Rectal smooth muscle tissue (tissue), 1 donor: Measurements from ENCODE around the gene AMACR.
A peak's percentile ranks its signal among the peaks of the same experiment; 100 is the strongest.
"Not testable (repeated sequence)": the region's sequence is repeated elsewhere in the genome, so short reads cannot be mapped to it uniquely, and the experiment has no call there.

Source experiments
- H3K27ac ChIP-seq: one replicate; pipeline ENCODE4 v1.7.0; 2013; ENCODE audit warnings: low read depth, low read length, inconsistent platforms
- H3K27me3 ChIP-seq: one replicate; pipeline ENCODE4 v1.7.0; 2013; ENCODE audit warnings: low read length; ENCODE audit not compliant: control insufficient read depth, insufficient read depth
- H3K36me3 ChIP-seq: one replicate; pipeline ENCODE4 v1.7.0; 2013; ENCODE audit warnings: low read length; ENCODE audit not compliant: control insufficient read depth, insufficient read depth
- H3K4me1 ChIP-seq: one replicate; pipeline ENCODE4 v1.7.0; 2013; ENCODE audit warnings: low read length; ENCODE audit not compliant: control insufficient read depth, insufficient read depth
- H3K4me3 ChIP-seq: one replicate; pipeline ENCODE4 v1.7.0; 2013; ENCODE audit warnings: low read length
- H3K9ac ChIP-seq: one replicate; pipeline ENCODE4 v1.7.0; 2013; ENCODE audit warnings: low read length

AMACR gene

DNA sequence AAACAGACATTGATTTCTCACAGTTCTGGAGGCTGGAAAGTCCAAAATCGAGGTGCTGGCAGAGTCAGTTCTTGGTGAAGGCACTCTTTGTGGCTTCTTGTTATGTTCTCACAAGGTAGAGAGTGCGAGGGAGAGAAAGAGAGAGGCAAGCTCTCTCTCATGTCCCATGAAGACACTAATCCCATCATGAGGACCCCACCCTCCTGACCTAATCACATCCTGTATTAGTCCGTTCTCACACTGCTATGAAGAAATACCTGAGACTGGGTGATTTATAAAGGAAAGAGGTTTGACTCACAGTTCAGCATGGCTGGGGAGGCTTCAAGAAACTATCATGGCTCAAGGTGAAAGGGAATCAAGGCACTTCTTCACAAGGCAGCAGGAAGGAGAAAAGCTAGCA is 5.7 kb upstream of the AMACR start:
- no peak overlapping the region for H3K9ac ChIP-seq
- peaks cover 7% of the 10 kb centered on the region for H3K4me1 ChIP-seq
- no peak overlapping the region for H3K27ac ChIP-seq
- H3K36me3 ChIP-seq: no peaks in the 10 kb centered on the region
- no peak overlapping the region for H3K4me3 ChIP-seq
- no peaks in the 10 kb centered on the region for H3K27me3 ChIP-seq

DNA sequence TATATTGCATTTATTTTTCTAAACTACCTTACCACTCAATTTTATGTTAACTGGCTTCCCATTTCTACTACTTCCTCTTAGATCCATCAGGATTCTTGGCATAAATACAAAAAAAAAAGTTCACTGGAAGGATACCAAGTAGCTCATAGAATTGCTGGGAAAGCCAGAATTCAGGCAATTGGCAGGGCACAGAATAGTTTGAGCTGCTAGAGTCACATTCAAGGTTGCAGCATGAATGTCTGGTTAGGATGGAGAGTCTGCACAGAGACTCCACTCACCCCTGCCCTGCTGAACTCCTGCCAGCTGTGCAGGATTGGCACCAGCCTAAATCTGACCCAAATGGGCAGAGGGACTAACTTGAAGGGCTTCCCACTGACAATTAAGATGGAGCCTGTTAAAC is 4.9 kb upstream of the AMACR start:
- Histone ChIP-seq H3K9ac (no peak overlapping the region), H3K27ac (no peak overlapping the region), H3K36me3 (no peaks in the 10 kb centered on the region), H3K27me3 (no peaks in the 10 kb centered on the region), H3K4me1 (peaks cover 7% of the 10 kb centered on the region), H3K4me3 (no peak overlapping the region)

DNA sequence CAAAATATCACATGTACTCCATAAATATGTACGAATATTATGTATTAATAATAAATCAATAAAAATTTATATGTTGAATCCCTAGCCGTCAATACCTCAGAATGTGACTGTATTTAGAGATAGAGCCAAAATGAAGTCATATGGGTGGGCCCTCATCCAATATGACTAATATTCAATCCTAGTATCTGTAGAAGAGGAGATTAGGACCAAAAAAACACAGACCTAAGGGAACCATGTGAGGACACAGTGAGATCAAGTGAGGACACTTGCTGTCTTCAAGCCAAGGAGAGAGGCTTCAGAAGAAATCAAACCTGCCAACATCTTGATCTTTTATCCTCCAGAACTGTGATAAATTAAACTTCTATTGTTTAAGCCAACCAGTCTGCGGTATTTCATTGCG is 3.7 kb upstream of the AMACR start:
- no peaks in the 10 kb centered on the region for H3K36me3 ChIP-seq
- H3K9ac ChIP-seq: no peak overlapping the region
- H3K4me3 ChIP-seq: no peak overlapping the region
- H3K27me3 ChIP-seq: no peaks in the 10 kb centered on the region
- no peak overlapping the region for H3K27ac ChIP-seq
- H3K4me1 ChIP-seq: peaks cover 12% of the 10 kb centered on the region

DNA sequence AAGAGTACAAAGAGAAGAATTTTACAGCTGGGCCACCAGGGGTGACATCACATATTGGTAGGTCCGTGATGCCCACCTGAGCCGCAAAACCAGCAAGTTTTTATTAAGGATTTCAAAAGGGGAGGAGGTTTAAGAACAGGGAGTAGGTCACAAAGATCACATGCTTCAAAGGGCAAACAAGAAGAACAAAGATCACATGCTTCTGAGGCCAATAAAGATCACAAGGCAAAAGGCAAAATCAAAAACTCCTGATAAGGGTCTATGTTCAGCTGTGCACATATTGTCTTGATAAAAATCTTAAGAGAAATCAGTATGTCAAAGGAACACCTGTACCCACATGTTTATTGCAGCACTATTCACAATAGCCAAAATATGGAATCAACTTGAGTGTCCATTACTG is 2.3 kb upstream of the AMACR start:
- H3K4me3 ChIP-seq, H3K27me3 ChIP-seq, H3K9ac ChIP-seq, H3K36me3 ChIP-seq, H3K27ac ChIP-seq: not testable (repeated sequence)
- H3K4me1 ChIP-seq: peaks cover 17% of the 10 kb centered on the region

DNA sequence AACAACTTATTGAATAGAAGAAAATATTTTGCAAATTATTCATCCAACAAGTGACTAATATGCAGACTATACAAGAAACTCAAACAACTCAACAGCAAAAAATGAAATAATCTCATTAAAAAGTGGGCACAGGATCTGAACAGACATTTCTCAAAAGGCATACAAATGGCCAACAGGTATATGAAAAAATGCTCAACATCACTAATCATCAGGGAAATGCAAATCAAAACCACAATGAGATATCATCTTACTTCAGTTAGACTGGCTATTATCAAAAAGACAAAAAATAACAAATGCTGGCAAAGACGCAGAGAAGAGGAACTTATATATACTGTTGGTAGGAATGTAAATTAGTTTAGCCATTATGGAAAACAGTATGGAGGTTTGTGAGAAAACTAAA is 1.8 kb upstream of the AMACR start:
- Histone ChIP-seq H3K9ac (no peak overlapping the region), H3K4me3 (no peak overlapping the region), H3K36me3 (peaks cover 2% of the 10 kb centered on the region), H3K27ac (no peak overlapping the region), H3K4me1 (peaks cover 17% of the 10 kb centered on the region), H3K27me3 (no peaks in the 10 kb centered on the region)

DNA sequence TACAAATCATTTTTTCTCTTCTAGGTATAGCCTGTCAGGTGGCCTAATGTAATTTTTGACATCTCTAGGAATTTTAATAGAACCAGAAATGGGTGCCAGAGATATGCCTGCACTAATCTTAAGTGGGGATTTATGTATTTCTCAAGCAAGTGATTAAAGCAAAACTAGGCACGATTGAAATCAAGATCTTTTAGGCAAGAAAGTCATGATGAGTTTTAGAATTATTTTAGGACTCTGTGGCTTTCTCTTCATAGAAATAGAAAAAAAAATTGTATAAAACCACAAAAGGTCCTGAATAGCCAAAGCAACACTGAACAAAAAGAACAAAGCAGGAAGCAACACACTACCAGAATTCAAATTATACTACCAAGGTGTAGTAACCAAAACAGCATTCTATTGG is 952 bp upstream of the AMACR start:
- H3K27me3 ChIP-seq: no peaks in the 10 kb centered on the region
- peak overlapping the region; percentile 91 for H3K27ac ChIP-seq
- H3K9ac ChIP-seq: no peak overlapping the region
- H3K36me3 ChIP-seq: peaks cover 2% of the 10 kb centered on the region
- H3K4me3 ChIP-seq: peak overlapping the region; percentile 94
- peaks cover 17% of the 10 kb centered on the region for H3K4me1 ChIP-seq

DNA sequence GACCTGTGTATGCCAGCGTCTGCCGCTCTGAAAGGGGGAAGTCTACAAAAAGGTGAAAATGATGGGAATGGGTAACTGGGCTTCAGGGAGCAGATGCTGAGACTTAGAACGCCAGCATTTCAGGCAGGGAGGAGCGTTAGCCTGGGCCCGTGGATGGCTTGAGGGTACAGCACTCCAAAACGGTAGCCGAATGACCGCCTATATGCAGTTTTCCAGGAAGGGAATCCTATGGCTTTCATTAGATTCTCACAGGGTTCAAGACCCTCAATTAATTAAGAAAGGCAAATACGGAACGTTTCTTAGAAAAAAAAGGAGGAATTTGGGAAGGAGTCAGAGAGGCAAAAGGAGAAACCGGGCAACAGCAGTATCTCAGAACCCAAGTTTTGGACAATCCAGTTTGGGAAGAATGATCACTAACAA is 639 bp downstream of the AMACR start:
- Histone ChIP-seq H3K27me3 (no peaks in the 10 kb centered on the region), H3K4me1 (peaks cover 15% of the 10 kb centered on the region), H3K9ac (peak overlapping the region; percentile 59), H3K36me3 (peaks cover 9% of the 10 kb centered on the region), H3K27ac (peak overlapping the region; percentile 91), H3K4me3 (peak overlapping the region; percentile 94)

DNA sequence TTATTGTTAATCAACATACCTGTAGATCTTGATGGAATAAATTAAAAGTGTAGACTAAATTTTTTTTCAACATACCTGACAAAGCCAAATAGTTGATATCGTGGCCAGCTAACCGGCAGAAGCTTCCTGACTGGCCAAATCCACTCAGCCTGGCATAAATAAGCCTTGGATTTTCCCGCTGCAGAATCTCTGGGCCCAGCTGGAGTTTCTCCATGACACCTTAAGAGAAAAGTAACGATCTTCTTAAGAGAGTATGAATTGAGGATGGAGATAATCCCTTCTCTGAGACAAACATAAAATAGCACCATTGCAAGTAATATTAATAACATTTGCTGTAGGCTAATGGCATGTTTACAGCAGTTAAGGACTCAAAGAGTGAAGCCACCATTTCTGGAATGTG is 2.2 kb downstream of the AMACR start:
- peaks cover 9% of the 10 kb centered on the region for H3K36me3 ChIP-seq
- no peak overlapping the region for H3K9ac ChIP-seq
- no peaks in the 10 kb centered on the region for H3K27me3 ChIP-seq
- H3K4me1 ChIP-seq: peaks cover 19% of the 10 kb centered on the region
- peak overlapping the region; percentile 94 for H3K4me3 ChIP-seq
- H3K27ac ChIP-seq: no peak overlapping the region

DNA sequence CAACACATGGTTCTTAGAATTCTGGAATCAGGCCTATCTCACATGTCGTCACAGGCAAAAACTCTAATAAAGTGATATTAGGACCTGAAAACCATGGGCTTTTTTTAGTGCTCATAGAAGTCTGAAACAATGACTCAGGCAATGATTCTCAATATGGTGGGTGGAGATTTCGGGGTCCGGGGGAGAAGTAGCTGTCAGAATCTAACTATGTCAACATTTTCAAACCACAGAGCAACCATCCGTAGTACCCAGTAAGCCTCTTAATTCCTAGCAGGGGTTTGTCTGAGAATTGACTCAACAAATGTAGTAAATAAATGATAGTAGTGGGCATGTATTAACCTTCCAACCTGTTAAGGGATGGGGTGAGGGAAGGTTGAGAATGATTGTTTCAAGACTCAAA is 2.6 kb downstream of the AMACR start:
- no peak overlapping the region for H3K27ac ChIP-seq

DNA sequence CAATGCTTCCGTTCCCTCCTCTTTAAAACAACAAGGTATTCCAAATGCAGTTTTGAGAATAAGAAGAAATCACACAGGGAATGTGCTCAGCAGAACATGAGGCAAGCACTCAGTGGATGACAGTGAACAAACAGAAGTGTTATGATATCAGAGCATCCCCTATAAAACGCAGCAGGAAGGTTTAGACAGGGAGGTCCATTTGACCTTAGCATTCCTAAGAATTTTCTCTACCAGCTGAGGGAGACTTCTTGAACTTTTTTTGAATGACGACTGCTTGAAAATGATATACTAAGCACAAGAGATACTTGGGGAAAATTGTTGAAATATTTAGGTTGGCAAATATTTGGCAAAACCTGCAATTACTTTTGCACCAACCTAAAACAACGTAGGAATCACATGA is 3.9 kb downstream of the AMACR start:
- H3K4me3 ChIP-seq: no peak overlapping the region
- no peak overlapping the region for H3K9ac ChIP-seq

More for the DNA sequence above, 2.6 kb downstream of the AMACR start:
- Histone ChIP-seq H3K9ac (no peak overlapping the region), H3K4me3 (no peak overlapping the region), H3K4me1 (peaks cover 19% of the 10 kb centered on the region), H3K27me3 (no peaks in the 10 kb centered on the region), H3K36me3 (peaks cover 9% of the 10 kb centered on the region)

DNA sequence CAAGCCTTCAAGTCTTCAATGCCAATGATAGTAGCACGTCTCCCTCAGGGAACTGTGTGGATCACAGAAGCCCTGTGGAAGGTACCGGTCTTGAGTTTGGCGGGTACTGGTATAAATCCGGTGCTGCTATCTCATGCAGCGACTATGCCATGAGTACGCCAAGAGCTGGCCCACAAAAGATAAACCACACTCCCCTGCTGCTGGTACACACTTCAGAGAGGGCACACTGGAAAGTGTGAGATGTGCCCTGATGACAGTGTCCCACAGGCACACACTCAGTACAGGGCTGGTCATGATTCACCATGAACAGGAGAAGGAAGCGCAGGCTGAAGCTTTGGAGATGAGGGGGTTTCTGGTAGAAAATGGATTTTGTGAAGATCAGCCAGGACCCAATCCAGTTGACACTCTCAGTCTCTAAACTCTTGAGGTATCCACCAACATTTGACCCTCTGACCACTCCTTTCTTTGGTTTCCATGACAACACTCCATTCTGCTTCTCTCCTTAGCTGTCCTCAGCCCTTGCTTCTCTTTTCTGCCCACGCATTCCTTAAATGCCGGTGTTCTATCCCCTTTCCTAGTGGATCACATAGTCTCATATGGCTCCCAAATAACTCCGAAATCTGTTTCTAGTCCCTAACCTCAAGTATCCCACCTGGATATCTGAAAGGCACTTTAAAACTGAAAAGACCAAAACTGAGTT is 5.1 kb downstream of the AMACR start:
- H3K27ac ChIP-seq: no peak overlapping the region
- peaks cover 16% of the 10 kb centered on the region for H3K4me1 ChIP-seq
- H3K9ac ChIP-seq: no peak overlapping the region

More for the DNA sequence above, 3.9 kb downstream of the AMACR start:
- H3K4me1 ChIP-seq: peaks cover 19% of the 10 kb centered on the region
- H3K27ac ChIP-seq: no peak overlapping the region
- no peaks in the 10 kb centered on the region for H3K27me3 ChIP-seq
- peaks cover 9% of the 10 kb centered on the region for H3K36me3 ChIP-seq

DNA sequence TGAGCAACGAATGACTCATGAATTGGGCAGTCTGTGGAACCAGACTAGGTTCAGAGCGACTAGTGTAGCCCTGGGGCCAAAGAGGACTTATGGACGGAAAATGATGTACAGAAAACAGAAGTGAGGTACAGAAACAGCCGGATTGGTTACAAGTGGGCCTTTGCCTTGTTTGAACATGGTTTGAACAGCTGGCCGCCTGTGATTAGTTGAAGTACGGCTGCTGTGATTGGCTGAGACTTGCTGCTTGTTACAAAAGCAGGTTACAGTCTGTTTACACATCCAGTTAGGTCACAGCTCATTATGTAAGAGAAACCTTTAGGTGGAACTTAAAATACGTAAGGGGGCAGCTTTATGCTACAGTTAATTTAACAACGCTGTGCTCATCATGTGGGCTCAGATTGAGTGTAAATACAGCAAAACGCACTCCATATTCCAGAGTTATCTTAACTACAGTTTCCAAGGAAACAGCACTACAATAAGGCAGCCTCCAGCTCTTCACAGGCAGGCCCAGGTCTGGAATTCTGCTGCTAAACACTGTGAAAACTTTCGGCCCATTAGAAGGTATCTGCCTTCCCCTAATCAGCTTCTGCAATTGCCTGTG is 6.5 kb downstream of the AMACR start:
- peak overlapping the region; percentile 72 for H3K27ac ChIP-seq
- H3K4me1 ChIP-seq: peaks cover 9% of the 10 kb centered on the region
- peaks cover 10% of the 10 kb centered on the region for H3K36me3 ChIP-seq
- peak overlapping the region; percentile 9 for H3K4me3 ChIP-seq
- H3K27me3 ChIP-seq: no peaks in the 10 kb centered on the region
- no peak overlapping the region for H3K9ac ChIP-seq

More for the DNA sequence above, 5.1 kb downstream of the AMACR start:
- no peak overlapping the region for H3K4me3 ChIP-seq
- H3K36me3 ChIP-seq: peaks cover 9% of the 10 kb centered on the region
- H3K27me3 ChIP-seq: no peaks in the 10 kb centered on the region

DNA sequence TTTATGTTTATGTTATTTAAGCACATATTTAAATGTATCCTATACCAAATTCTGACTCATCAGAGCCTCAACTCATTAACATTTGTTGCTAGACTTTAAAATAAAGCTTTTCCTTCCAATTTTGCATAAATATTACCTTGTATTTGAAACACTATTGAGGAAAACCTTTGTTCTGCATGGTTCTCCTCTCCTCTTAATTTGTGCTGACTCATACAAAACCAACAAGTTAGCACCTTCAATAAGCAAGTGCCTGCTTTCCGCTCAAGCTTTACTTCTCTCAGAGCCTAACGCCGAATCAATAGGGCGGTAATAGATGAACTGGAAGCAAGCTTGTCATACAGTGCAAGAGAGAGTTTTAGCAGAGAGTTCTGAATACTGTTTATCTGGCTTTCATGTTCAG is 7.9 kb downstream of the AMACR start:
- peaks cover 10% of the 10 kb centered on the region for H3K36me3 ChIP-seq
- no peak overlapping the region for H3K27ac ChIP-seq
- peaks cover 4% of the 10 kb centered on the region for H3K4me1 ChIP-seq
- H3K27me3 ChIP-seq: no peaks in the 10 kb centered on the region
- H3K4me3 ChIP-seq: no peak overlapping the region
- no peak overlapping the region for H3K9ac ChIP-seq
